Activated CD8-positive, alpha-beta memory T cell treated with anti-CD3 and anti-CD28 coated beads for 4 hours (primary cell): Measurements from ENCODE around the gene ERVMER34-1.

ENCODE experiments used
- DNase-seq, 2 donors: peaks; one replicate each; pipeline ENCODE4 v3.0.0-alpha.2; 2020; ENCODE audit warnings: low read depth in 2 of 2

Gene ERVMER34-1

DNA sequence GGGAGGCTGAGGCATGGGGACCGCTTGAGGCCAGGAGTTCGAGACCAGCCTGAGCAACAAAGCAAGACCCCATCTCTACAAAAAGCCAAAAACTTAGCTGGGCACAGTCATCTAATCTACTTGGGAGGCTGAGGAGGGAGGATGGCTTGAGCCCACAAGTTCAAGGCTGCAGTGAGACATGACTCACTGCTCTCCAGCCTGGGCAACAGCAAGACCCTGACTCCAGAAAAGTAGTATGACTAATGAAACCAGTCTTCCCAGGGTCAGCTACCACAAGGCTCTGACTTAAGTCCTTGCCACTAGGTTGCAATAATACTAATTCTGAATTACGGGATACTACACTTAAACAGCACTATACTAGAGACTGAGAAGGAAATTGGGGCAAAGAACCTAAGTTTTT, 33.1 kb downstream of the ERVMER34-1 start:
- no peak for DNase-seq

- no peak for DNase-seq
Measured at GRCh38 chr4:52716364-52717151, 34.7 kb downstream of the ERVMER34-1 start.

DNA sequence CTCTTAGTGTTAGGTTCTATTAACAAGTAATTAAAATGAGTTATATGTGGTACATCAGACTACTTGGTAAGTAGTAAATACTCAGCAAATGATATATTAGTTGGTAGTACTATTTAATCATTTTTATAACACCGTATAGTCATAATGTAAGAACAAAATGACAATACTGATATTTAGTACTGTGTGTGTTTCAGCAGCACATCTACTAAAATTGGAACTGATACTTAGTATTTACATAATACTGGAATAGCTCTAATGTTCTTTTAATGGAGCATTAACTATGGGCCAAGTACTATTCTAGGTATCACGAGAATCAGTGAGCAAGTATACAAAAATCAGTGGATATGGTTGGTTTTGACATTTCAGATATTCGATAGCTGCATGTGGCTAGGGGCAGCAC, 35.3 kb downstream of the ERVMER34-1 start:
- DNase-seq = no peak

DNA sequence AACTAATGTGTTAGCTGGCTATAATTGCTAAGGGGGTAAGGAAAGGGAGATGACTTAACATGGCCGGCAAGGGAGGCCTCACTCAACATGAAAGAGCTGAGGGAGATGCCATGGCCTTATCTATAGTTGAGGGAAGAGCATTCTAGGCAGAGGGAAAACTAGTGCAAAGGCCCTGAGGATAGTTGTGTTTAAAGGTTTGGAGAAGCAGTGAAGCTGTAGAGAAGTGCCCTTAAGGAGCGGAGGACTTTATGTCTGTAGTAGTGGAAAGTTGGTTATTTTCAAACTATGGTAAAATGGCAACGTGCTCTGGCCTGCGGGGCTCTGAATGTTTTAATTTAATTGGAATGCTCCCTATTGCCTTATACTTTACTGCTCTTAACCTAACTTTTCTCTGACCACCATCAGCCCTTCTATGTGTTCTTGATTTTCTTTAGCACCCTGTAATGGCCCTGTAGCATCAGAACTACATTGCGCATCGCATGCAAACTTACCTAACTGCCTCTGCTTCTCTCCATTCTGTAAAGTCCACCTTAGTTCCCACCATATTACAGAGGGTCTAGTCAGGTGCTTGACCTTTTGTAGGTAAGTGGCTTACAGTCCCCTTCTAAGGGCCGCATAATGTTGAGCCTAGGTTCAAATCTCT, 35.8 kb downstream of the ERVMER34-1 start:
- no peak for DNase-seq

- DNase-seq = no peak
Measured at GRCh38 chr4:52714597-52715254, 36.5 kb downstream of the ERVMER34-1 start.

DNA sequence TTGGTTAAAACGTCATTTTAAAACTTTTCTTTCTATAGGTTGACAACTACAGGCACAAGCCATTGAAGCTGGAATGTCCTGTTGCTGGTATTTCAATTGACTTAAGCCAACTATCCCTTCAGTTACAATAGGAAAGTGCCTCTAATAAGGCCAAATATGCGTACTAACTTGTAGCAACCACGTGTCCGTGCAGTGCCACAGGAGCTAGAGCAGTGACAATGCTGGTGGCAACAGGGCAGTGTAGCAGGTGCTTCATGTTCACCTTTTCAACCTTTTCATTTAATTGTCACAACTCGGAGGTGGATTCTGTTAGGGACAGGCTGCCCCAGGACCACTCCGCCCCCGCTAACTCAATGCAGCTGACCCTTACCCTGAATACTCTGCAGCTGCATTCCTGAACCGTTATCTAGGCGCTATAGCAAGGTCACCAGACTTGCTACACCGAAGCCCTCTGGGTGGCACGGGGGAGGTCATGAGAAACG, 37.7 kb downstream of the ERVMER34-1 start:
- no peak for DNase-seq

DNA sequence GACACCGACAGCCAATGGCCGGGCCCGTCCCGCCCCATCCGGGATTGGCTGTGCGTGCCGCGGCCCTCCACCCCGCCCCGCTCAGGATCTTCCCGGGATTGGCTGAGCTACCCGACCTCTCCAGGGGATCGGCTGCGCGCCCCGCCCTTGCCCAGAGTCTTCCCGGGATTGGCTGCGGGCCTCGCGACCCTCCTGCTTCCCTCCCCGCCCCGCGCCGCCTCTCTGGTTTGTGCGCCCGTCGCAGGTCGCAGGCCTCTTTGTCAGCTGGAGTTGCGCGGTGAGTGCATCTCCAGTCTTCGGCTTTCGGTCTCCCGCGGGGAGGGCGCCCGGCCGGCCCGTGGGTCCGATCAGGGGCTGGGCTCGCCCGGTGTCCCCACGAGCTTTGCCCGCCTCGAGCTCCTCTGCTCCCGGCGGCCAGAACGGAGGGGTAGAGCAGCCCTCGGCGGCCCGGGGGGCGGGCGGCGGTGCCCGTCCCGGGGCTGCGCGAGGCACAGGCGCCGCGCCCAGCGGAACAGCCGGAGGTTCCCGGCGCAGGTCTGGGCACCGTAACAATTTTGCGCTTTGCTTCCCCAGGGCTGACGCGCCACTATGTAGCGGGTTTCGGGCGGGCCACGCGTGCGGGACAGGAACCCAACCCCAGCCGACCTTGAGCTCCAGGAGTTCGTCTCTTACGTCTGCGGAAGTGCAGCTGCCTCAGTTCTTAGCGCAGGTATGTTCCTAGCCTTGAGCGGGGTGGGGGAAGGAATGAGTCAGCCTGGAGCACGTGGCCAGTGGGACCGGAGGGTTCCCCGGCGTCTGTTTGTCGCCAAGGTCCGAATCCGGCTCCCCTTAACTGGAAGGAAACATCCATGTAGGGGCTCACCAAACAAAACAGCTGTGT, 38.7 kb downstream of the ERVMER34-1 start:
- DNase-seq = peak; percentile 87 to 90

GRCh38 chr4:52711834-52712250, 39.4 kb downstream of the ERVMER34-1 start:
- no peak for DNase-seq

GRCh38 chr4:52711272-52711671, 40.0 kb downstream of the ERVMER34-1 start:
- no peak for DNase-seq

DNA sequence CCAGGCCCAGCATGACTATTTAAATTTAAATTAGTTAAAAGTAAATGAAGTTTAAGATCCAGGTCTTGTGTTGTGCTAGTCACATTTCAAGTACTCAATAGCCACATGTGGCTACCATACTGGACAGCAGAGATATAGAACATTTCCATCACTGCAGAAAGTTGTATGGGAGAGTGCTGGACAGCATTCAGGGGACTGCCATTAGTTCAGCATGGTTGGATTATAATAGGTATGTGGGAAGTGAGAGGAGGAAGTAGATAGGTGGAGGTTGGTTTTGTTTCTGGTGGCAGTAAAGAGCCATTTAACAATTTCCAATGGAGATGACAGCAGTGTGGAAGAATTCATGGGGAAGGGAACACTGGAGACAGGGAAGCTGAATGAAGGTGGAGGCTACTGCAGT, 42.1 kb downstream of the ERVMER34-1 start:
- no peak for DNase-seq

- DNase-seq = no peak
Measured at GRCh38 chr4:52704661-52705060, 46.6 kb downstream of the ERVMER34-1 start.

DNA sequence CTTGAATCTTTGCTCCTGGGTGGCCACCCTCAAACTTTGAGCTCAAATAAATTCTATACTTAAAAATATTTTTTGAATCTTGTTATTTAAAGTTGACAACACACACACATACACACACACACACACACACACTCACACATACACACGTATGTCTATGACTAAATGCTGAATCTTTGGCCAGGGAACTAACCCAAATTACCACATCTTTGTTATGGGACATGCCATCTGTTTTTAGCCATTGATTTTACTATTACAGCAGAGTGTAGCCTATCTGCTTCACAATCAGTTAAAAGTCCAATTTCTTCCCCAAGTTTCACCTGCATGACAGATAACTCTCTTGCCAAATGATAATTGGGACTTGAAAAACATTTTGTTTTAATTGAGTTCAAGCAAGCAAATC, 47.1 kb downstream of the ERVMER34-1 start:
- DNase-seq = no peak

DNA sequence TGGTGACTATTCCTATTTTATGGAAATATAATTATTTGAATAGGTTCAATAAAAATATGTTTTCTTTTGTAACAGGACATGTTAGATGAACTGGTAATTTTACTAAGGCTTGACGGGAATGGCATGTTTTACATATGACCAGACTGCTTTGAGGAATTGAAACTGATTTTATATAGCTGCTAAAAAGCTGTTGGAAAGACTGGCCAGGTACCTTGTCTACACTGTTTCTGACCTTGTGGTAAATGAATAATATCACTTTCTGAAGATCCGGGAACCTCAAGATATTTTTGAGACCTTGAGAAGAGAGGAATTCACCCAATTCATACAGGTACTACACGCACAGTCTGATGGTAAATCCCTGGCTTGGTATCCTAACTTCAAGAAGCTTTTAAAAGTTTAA, 50.0 kb downstream of the ERVMER34-1 start:
- DNase-seq = no peak

DNA sequence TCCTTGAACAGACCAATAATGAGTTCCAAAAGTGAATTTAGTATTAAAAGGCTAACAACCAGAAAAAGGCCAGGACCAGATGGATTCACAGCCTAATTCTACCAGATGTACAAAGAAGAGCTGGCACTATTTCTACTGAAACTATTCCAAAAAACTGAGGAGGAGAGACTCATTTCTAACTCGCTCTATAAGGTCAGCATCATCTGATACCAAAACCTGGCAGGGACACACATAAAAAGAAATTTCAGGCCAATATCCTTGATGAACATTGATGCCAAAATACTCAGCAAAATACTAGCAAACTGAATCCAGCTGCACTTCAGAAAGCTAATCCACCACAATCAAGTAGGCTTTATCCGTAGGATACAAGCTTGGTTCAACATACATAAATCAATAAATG, 56.3 kb downstream of the ERVMER34-1 start:
- no peak for DNase-seq

DNA sequence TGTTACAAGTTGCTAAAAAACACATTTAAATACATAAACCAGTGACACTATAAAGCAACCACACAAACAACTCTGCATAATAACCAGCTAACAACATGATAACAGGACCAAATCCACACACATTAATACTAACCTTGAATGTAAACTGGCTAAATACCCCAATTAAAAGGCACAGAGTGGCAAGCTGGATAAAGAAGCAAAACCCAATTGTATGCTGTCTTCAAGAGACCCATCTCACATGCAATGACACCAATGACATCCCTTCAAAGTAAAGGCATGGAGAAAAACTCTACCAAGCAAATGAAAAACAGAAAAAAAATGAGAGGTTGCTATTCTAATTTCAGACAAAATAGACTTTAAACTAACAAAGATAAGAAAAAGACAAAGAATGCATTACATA, 57.7 kb downstream of the ERVMER34-1 start:
- DNase-seq = no peak
